CD4-positive, CD25-positive, alpha-beta regulatory T cell (primary cell): ENCODE measurements around the gene ZNF576. TPM values are rescaled to one million over a fixed set of nuclear protein-coding genes. Genes with fewer than 3 reads are reported as not detected.

ENCODE experiments used
- polyA plus RNA-seq, 4 donors: library from polyadenylated mRNA; unstranded; fragments of 300-500 nt; fragmentation: Illumina TruSeq; gene quantifications; one replicate each; pipeline ENCODE4 v1.2.3, GENCODE V29; 2021
- total RNA-seq: library from RNA; stranded (reverse); gene quantifications from one replicate; pipeline ENCODE4 v1.2.3, GENCODE V29; 2022

ZNF576 gene
- total and polyA plus RNA-seq, 5 donors from 2014 or later, result 5.5 to 11.0 (median 8.9) TPM

Other genes with a start within 250 kb of the ZNF576 start
- gene CD177, start 242.9 kb upstream of the ZNF576 start, total RNA-seq, result not detected
- under 1 TPM in 2 of 4 donors, not detected in 2; 0.29 to 0.36 TPM for gene CD177, start 242.9 kb upstream of the ZNF576 start, polyA plus RNA-seq
- not detected for gene TEX101, start 181.7 kb upstream of the ZNF576 start, total RNA-seq
- not detected for gene TEX101, start 181.7 kb upstream of the ZNF576 start, polyA plus RNA-seq
- gene LYPD3, start 131.0 kb upstream of the ZNF576 start, total RNA-seq, result 12.7 TPM
- gene LYPD3, start 131.0 kb upstream of the ZNF576 start, polyA plus RNA-seq, result 1 to 10 TPM; 1.8 to 6.5 (median 4.3) TPM
- 64.1 TPM for gene PHLDB3, start 91.8 kb upstream of the ZNF576 start, total RNA-seq
- 1 to 10 TPM; 1.5 to 4.4 (median 3.6) TPM for gene PHLDB3, start 91.8 kb upstream of the ZNF576 start, polyA plus RNA-seq
- 22.8 TPM for gene ETHE1, start 69.4 kb upstream of the ZNF576 start, total RNA-seq
- 10 to 100 TPM; 55.1 to 73.5 (median 64.4) TPM for gene ETHE1, start 69.4 kb upstream of the ZNF576 start, polyA plus RNA-seq
- 3.3 TPM for gene ZNF575, start 63.4 kb upstream of the ZNF576 start, total RNA-seq
- gene ZNF575, start 63.4 kb upstream of the ZNF576 start, polyA plus RNA-seq, result 1 to 10 TPM in 3 of 4 donors, under 1 TPM in 1; 0.83 to 1.6 (median 1.3) TPM
- gene XRCC1, start 21.1 kb upstream of the ZNF576 start, total RNA-seq, result 35.4 TPM
- gene XRCC1, start 21.1 kb upstream of the ZNF576 start, polyA plus RNA-seq, result 10 to 100 TPM; 19.8 to 26.9 (median 24.3) TPM
- not detected for gene PINLYP, start 20.8 kb upstream of the ZNF576 start, total RNA-seq
- 1 to 10 TPM in 1 of 4 donors, under 1 TPM in 3; 0.42 to 1.3 (median 0.65) TPM for gene PINLYP, start 20.8 kb upstream of the ZNF576 start, polyA plus RNA-seq
- 40.9 TPM for gene IRGQ, start 461 bp upstream of the ZNF576 start, total RNA-seq
- gene IRGQ, start 461 bp upstream of the ZNF576 start, polyA plus RNA-seq, result 1 to 10 TPM in 3 of 4 donors, under 1 TPM in 1; 0.54 to 3.0 (median 1.5) TPM
- 0.64 TPM for gene SRRM5, start 15.5 kb downstream of the ZNF576 start, total RNA-seq
- 1 to 10 TPM in 1 of 4 donors, under 1 TPM in 3; 0.42 to 1.1 (median 0.63) TPM for gene SRRM5, start 15.5 kb downstream of the ZNF576 start, polyA plus RNA-seq
- gene ZNF428, start 23.0 kb downstream of the ZNF576 start, total RNA-seq, result 26.6 TPM
- gene ZNF428, start 23.0 kb downstream of the ZNF576 start, polyA plus RNA-seq, result 10 to 100 TPM; 12.6 to 14.6 (median 13.7) TPM
- 0.30 TPM for gene CADM4, start 43.3 kb downstream of the ZNF576 start, total RNA-seq
- gene CADM4, start 43.3 kb downstream of the ZNF576 start, polyA plus RNA-seq, result not detected
- gene PLAUR, start 73.6 kb downstream of the ZNF576 start, total RNA-seq, result 5.9 TPM
- 1 to 10 TPM in 1 of 4 donors, under 1 TPM in 2, not detected in 1; 0.58 to 2.6 (median 0.59) TPM for gene PLAUR, start 73.6 kb downstream of the ZNF576 start, polyA plus RNA-seq
- not detected for gene IRGC, start 119.5 kb downstream of the ZNF576 start, total RNA-seq
- not detected for gene IRGC, start 119.5 kb downstream of the ZNF576 start, polyA plus RNA-seq
- gene SMG9, start 158.4 kb downstream of the ZNF576 start, total RNA-seq, result 40.7 TPM
- 1 to 10 TPM; 3.4 to 7.0 (median 5.8) TPM for gene SMG9, start 158.4 kb downstream of the ZNF576 start, polyA plus RNA-seq
- 56.1 TPM for gene KCNN4, start 184.4 kb downstream of the ZNF576 start, total RNA-seq
- gene KCNN4, start 184.4 kb downstream of the ZNF576 start, polyA plus RNA-seq, result 10 to 100 TPM; 16.7 to 33.0 (median 30.1) TPM
- gene LYPD5, start 205.9 kb downstream of the ZNF576 start, total RNA-seq, result not detected
- under 1 TPM in 1 of 4 donors, not detected in 3; 0.60 TPM for gene LYPD5, start 205.9 kb downstream of the ZNF576 start, polyA plus RNA-seq
- 6.0 TPM for gene ZNF283, start 230.7 kb downstream of the ZNF576 start, total RNA-seq
- gene ZNF283, start 230.7 kb downstream of the ZNF576 start, polyA plus RNA-seq, result 1 to 10 TPM; 1.4 to 5.1 (median 3.7) TPM